Fibroblast of villous mesenchyme (primary cell): ENCODE measurements around the gene TUBE1. TPM values are rescaled to one million over a fixed set of nuclear protein-coding genes. Genes with fewer than 3 reads are reported as not detected.

Source experiments
- DNase-seq: peaks from one replicate; pipeline ENCODE4 v3.0.0-alpha.2; 2010; ENCODE audit warnings: low read depth
- H3K4me3 ChIP-seq: 2 replicates; pipeline ENCODE4 v1.5.1; 2011; ENCODE audit warnings: low read depth, mild to moderate bottlenecking, low read length
- total RNA-seq: library from RNA; depleted of rRNA; stranded (reverse); fragments of >200 nt; gene quantifications from 2 replicates; pipeline ENCODE4 v1.2.3, GENCODE V29; 2012
- TF ChIP-seq, protein P1 (sequence below): IDR thresholded peaks from 2 replicates; pipeline ENCODE4 v1.5.1; 2012; ENCODE audit warnings: low read depth, mild to moderate bottlenecking, low read length; ENCODE audit not compliant: insufficient read depth

TUBE1 gene
- total RNA-seq, 1 donor: 31.5 TPM

DNA sequence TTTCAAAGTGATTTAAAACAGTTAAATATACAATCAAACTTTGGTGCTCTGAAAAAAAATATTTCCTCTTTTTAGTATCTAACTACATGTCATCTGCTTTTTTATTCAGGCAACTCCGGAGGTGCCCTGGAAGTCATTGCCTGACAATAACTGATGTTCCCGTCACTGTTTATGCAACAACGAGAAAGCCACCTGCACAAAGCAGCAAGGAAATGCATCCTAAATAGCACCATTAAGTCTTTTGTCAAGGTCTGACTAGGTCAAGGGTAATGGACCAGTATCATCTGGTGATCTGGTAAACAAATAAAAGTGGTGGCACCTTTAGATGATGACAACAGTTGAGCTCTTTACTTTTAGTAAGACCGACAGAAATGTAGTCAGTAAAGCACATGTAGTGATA, 13.3 kb upstream of the TUBE1 start:
- DNase-seq: no peak
- H3K4me3 ChIP-seq: no peak overlapping the region
- TF ChIP-seq, protein P1, sequence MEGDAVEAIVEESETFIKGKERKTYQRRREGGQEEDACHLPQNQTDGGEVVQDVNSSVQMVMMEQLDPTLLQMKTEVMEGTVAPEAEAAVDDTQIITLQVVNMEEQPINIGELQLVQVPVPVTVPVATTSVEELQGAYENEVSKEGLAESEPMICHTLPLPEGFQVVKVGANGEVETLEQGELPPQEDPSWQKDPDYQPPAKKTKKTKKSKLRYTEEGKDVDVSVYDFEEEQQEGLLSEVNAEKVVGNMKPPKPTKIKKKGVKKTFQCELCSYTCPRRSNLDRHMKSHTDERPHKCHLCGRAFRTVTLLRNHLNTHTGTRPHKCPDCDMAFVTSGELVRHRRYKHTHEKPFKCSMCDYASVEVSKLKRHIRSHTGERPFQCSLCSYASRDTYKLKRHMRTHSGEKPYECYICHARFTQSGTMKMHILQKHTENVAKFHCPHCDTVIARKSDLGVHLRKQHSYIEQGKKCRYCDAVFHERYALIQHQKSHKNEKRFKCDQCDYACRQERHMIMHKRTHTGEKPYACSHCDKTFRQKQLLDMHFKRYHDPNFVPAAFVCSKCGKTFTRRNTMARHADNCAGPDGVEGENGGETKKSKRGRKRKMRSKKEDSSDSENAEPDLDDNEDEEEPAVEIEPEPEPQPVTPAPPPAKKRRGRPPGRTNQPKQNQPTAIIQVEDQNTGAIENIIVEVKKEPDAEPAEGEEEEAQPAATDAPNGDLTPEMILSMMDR: no peak

DNA sequence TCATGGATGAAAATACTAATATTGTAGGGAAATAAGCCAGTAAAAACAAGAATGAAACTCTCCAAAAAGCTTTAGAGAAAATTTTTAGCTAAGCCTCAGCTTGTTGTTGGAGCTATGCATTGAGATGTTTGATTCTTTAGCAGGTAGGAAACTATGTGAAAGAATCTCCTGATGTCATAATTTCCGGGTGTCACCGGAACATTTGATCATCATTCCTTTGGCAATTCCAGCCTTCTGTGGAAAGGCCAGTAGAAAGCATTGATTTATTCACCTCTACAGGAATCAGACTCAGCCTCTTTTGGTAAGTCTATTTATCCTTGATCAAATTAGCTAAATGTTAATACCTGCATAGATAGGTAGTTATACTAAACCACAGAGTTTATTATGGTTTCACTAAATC, 9.6 kb upstream of the TUBE1 start:
- TF ChIP-seq, protein P1: no peak
- no peak overlapping the region for H3K4me3 ChIP-seq
- no peak for DNase-seq

DNA sequence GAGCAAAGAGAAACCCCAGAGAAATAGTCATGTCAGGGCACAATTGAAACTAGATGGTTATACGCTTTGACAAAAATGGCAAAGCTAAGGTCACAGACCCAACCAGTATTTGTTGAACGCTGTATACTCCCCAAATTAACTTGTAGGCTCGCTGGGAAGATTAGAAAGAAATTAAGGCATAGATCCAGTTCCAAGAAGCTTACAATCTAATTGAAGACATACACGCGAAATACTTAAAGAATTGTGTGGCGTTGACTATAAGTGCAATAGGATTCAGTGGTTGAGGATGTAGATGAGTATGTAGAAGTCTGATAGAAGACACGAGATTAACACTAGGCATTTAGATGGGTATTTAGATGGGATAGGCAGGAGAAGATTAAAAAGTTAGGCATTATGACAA, 634 bp upstream of the TUBE1 start:
- peak overlapping the region; percentile 75 for H3K4me3 ChIP-seq
- DNase-seq: no peak
- TF ChIP-seq, protein P1: no peak

DNA sequence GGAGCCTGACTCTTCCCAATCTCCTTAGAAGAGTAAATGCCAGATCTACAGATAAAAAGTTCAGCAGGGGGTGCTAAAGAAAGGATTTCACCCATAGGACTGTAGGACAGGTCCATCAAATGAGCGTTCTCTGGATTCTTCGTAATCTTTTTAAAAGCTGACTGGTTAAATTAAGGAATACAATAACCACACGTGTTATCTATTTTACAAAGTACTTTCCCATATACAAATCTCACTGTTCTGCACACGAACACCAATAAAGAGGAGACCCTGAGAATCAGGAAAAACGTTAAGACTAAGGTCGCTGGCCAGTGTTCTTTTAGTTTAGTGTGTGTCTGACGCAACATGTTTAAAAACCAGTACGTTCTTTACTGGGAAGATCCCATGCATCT, 542 bp downstream of the TUBE1 start:
- peak; percentile 62 for DNase-seq
- TF ChIP-seq, protein P1: peak; percentile 35

DNA sequence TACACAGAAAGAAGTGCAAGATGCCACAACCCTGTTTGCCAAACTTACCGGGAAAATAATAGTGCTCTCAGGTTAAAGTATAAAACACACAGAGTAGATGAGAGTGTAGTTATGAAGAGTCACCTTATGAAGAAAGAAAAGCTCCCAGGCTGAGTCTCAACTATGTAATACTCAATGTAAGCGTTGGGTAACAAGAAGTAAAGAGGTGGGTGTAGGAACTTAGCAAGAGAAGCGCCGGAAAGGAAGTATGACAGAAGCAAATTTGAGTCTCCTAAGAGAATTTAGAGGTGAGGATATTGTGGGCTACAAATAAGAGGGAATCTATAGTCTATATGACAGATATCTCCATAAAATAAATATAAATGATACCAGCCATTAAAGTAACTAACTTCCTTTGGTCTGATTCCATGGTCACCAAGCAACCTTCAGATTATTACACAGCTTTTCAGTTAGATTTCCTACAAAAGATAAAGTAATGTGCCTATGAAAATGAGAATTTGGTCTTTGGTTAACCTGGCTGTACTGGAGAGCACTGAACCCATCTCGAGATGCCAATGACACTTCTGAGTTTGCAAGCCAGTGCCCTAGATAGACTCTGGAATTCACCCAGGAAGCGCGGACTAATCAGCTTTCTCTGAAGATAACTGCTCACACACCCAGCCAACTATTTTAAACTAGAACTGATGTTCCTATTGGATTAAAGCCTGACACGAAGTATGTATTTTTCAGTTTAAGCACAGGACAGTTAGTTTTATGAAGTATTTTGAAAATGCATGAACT, 1.8 kb downstream of the TUBE1 start:
- TF ChIP-seq, protein P1: no peak
- H3K4me3 ChIP-seq: no peak overlapping the region
- DNase-seq: no peak

More for the DNA sequence above, 542 bp downstream of the TUBE1 start:
- H3K4me3 ChIP-seq: peak overlapping the region; percentile 75

DNA sequence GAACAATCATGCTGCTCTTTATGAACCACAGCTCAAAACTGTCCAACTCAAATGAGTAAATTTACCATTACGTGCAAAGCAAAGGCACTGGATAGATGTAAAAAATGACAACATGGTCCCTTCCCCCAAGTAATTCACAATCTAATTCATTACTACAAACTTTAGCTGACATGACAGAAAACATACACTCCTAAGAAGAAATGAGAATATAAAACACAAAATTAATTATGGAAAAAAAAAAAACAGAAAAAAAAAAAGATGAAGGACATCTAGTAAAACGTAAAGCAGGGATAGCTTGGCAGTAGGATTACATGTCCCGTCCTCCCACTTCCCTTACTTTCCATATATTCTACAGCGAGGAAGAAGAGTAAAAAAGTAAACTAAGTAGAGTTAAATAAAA, 5.7 kb downstream of the TUBE1 start:
- no peak for DNase-seq
- no peak overlapping the region for H3K4me3 ChIP-seq
- TF ChIP-seq, protein P1: no peak

DNA sequence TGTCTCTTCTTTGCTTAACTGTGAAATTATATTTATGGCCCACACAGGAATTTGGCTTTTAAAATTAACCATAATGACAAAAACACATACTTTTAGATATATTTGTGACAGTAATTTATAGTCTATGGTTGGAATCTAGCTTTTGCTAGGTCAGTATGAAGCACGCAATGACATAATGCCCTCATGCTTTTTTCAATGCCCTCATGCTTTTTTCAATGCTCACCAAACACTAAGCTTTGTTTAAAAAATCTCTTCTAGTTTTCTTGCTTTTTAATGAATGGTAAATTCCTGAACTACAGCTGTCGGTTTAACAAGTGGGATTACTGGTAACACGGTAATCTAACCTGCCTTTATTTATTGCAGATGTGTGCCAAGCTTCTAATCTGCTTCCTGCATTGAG, 20.7 kb downstream of the TUBE1 start:
- no peak for DNase-seq
- H3K4me3 ChIP-seq: no peak overlapping the region
- TF ChIP-seq, protein P1: no peak
